NCI-H146 treated with DMSO at 0.1 percent for 48 hours (cell line): ENCODE measurements around the gene TENM4.
"Not testable (repeated sequence)": the region's sequence is repeated elsewhere in the genome, so short reads cannot be mapped to it uniquely, and the experiment has no call there.

ENCODE experiments used
- DNase-seq: peaks from one replicate; lab custom pipeline; 2025; ENCODE audit not compliant: unreplicated experiment; lab: John Stamatoyannopoulos, UW

TENM4 gene

DNA sequence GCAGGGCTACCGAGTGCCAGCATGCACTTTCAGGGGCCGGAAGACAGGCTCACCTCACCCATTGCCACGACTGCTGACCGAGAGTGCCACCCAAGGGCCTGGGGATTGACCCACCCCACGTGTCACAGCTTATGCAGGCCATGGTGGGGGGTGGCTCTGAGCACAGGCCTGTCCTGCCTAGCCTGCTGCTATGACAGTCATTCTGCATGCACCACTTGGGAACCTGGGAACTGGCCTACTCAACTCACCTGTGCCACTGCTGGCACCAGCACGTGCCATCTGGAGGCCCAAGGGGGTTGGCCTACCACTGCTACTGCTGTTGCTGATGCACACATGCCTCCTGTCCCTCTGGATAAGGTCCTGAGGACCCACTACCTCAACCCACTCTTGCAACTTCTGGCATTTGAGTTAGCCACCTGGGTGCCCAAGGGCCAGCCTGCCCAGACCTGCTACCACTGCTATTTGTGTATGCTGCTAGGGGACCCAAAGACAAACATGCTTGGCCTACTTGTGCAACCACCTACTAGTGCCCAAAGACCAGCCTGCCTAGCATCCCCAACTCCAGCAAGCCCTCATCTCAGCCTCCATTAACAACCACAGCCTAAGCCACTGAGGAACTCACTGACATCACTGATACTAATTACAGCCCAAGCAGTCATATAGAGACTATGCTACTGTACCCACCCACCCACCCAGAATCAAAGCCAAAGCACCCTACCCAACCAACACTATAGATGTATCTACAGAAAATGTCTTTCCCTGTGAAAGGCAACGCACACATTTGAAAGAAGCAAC lies 807.1 kb downstream of the TENM4 start:
- DNase-seq: no peak

GRCh38 chr11:78630561-78631303 lies 810.1 kb downstream of the TENM4 start:
- DNase-seq: no peak

DNA sequence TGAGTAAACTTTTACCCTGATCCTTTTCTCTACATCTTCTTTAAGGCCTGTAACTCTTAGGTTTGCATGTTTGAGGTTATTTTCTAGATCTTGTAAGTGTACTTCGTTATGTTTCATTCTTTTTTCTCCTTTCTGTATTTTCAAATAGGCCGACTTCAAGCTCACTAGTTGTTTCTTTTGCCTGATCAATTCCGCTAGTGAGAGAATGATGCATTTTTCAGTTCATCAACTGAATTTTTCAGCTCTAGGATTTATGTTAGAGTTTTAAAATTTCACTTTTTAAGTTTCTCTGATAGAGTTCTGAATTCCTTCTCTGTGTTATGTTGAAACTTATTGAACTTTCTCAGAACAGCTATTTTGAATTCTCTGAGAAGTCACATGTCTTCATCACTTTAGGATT lies 810.7 kb downstream of the TENM4 start:
- DNase-seq: no peak

GRCh38 chr11:78622666-78623065 lies 818.2 kb downstream of the TENM4 start:
- DNase-seq: no peak

- DNase-seq: no peak
Observed at GRCh38 chr11:78620159-78620558, 820.7 kb downstream of the TENM4 start.

GRCh38 chr11:78615724-78616123 lies 825.1 kb downstream of the TENM4 start:
- no peak for DNase-seq

DNA sequence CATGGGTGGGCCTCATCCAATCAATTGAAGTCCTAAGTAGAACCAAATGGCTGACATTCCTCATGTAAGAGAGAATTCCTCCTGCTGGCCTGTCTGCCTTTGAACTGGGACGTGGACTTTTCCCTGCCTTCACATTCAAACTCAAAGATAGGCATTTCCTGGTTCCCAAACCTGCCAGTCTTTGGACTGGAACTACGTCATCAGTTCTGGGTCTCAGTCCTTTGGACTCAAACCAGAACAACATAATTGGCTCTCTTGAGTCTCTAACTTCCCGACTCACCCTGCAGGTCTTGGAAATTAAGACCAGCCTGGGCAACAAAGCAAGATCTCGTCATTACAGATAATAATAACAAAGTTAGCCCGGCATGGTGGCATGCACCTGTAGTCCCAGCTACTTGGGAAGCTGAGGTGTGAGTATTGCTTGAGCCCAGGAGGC lies 827.4 kb downstream of the TENM4 start:
- DNase-seq: no peak

DNA sequence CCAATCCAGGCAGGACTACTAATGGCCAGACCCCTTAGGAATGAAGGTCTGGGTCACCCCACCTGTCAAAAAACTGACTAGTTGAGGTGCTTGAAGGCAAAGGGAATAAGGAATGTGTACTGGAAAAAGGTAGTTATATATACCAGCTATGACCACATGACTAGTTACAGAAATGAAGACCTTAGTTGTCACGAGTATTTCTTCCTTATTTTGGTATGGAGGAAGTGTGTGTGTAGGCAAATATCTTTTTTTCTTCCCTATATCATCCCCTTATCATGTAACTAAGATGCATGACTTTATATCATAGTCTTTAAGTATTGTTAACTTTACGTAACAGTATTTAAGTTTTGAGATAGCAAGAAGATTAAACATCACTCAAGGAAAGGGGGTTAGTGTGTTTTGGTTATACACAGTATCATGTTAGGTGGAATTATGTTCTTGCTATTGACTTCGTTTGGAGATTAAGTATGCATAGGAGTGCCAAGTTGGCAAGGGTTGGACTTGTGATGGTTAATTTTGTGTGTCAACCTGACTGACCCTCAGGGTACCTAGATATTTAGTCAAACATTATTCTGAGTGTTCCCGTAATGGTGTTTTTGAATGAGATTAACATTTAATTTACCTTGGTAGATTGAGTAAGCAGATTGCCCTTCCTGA lies 828.0 kb downstream of the TENM4 start:
- DNase-seq: no peak

DNA sequence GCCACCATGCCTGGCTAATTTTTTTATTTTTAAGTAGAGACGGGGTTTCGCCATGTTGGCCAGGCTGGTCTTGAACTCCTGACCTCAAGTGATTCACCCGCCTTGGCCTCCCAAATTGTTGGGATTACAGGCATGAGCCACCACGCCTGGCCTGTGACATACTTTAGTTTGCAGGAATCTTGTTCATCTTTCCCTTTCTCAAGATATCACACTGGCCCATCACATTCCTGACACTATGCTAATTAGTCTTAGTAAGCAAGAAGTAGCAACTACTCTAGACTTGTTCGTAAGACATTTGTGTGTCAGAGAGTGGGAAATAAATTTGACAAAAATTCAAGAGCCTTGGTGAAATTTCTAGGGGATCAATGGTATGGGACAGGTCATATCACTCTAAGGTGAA lies 831.5 kb downstream of the TENM4 start:
- not testable (repeated sequence) for DNase-seq

- no peak for DNase-seq
Observed at GRCh38 chr11:78607696-78608095, 833.1 kb downstream of the TENM4 start.

GRCh38 chr11:78606667-78607066 lies 834.2 kb downstream of the TENM4 start:
- DNase-seq: no peak

GRCh38 chr11:78605296-78605695 lies 835.5 kb downstream of the TENM4 start:
- no peak for DNase-seq

- no peak for DNase-seq
Observed at GRCh38 chr11:78603792-78604191, 837.0 kb downstream of the TENM4 start.
